Ovary (tissue), 10 donors: ENCODE data around the gene NFU1. TPM values are rescaled to one million over a fixed set of nuclear protein-coding genes. Genes with fewer than 3 reads are reported as not detected.

Experiments
- DNase-seq, 5 donors: peaks; one replicate each; pipeline ENCODE4 v3.0.0-alpha.2; 2019 to 2020
- H3K27ac ChIP-seq, 2 donors: fragments of 200-600 bp; one replicate each; pipeline versions ENCODE4 v1.5.1 to v1.8.0; 2019 to 2022
- H3K27me3 ChIP-seq: fragments of 200-600 bp; one replicate; pipeline ENCODE4 v1.8.0; 2022
- H3K36me3 ChIP-seq: fragments of 200-600 bp; sonication (generic); one replicate; pipeline ENCODE4 v1.5.1; 2019
- H3K4me1 ChIP-seq: one replicate; pipeline ENCODE4 v1.8.1; 2013; ENCODE audit warnings: mild to moderate bottlenecking, moderate library complexity; ENCODE audit not compliant: insufficient read depth
- H3K4me3 ChIP-seq: fragments of 200-600 bp; sonication (generic); one replicate; pipeline ENCODE4 v1.5.1; 2017
- H3K9me3 ChIP-seq, 2 donors: fragments of 200-600 bp in 1 of 2; sonication (generic) in 1 of 2; one replicate each; pipeline versions ENCODE4 v1.5.1 to v1.8.1; 2013 to 2019; ENCODE audit warnings: mild to moderate bottlenecking in 1 of 2, moderate library complexity in 1 of 2
- EP300 ChIP-seq: sonication (generic); formaldehyde crosslinking; IDR thresholded peaks from one replicate; pipeline ENCODE4 v1.6.1; 2017; ENCODE audit warnings: antibody characterized with exemption
- POLR2A ChIP-seq: fragments of 450-650 bp; IDR thresholded peaks from one replicate; pipeline ENCODE4 v1.6.1; 2017; ENCODE audit warnings: antibody characterized with exemption, mild to moderate bottlenecking, moderate library complexity
- WGBS, 3 donors: extraction: QIAGEN DNeasy Blood & Tissue Kit in 1 of 3; methylation state at CpG; one replicate each; pipeline versions ENCODE4 v1.1.5 to v1.1.7; 2013 to 2017; 5-methylcytosine and 5-hydroxymethylcytosine counted together
- intact Hi-C, 4 donors: fragments of 100-400 bp; cut with DNase I; formaldehyde crosslinking; loops; one replicate each; pipeline versions ENCODE4 v1.11.0 to v1.15.1; 2022 to 2023
- long read RNA-seq, 3 donors: library from polyadenylated mRNA in 2 of 3; unstranded in 2 of 3; transcript quantifications; one replicate each; pipeline ENCODE4 v2.0.0 and lab custom pipeline, GENCODE V29; 2021 to 2026
- polyA plus RNA-seq, 2 donors: library from polyadenylated mRNA; stranded (reverse); fragments of 200-250 nt in 1 of 2; fragments of 350-450 nt in 1 of 2; fragmentation: Illumina TruSeq in 1 of 2; extraction: RNeasy Lipid Tissue Mini Kit (QIAGEN cat#74804) in 1 of 2; gene quantifications; one replicate each; pipeline ENCODE4 v1.2.3, GENCODE V29; 2013 to 2014
- total RNA-seq, 7 donors: library from RNA; depleted of rRNA in 2 of 7; stranded (reverse); fragments of >200 nt in 2 of 7; fragmentation: NEBNext Ultra II Directional in 3 of 7; extraction: Animal tissue kit (Norgen Biotek cat#: 25700) in 3 of 7; gene quantifications; one replicate each; pipeline versions ENCODE4 v1.1.0 to v1.2.4, GENCODE V29; 2016 to 2023
- TF ChIP-seq, protein P1 (sequence below), 3 donors: fragments of 450-650 bp in 2 of 3; fragments of 200-600 bp in 1 of 3; IDR thresholded peaks; one replicate each; pipeline versions ENCODE4 v1.5.1 to v1.8.0; 2016 to 2022; ENCODE audit warnings: antibody characterized with exemption in 3 of 3, mild to moderate bottlenecking in 1 of 3
- donor health status: DM: no; HTN: no; CAD: no; lungs with moderate emphysema.
- donor health status: DM: no; HTN: no; CAD: no.
- donor health status: Bipolar disorder and iron deficiency.
- donor health status: DM: yes; HTN: yes; CAD: no.
- donor health status: DM: no; HTN: no; CAD: no.
- donor health status: DM: yes; HTN: yes; CAD: no.

Gene NFU1
- 10 to 100 TPM; 39.0 to 53.8 (median 44.2) TPM for total RNA-seq
- 10 to 100 TPM; 50.7 to 59.5 TPM for polyA plus RNA-seq
- long read RNA-seq, donor 1, transcript NFU1-203 (8 exons, 1,467 nt) = major isoform, 5 of 9 reads
- long read RNA-seq, donor 1, partial matches to known transcripts = 1 of 9 reads
- long read RNA-seq, donor 1, other reads (novel, unspliced or antisense) = 3 of 9 reads
- long read RNA-seq, donor 2, transcript NFU1-203 (8 exons, 1,467 nt) = major isoform, 38 of 38 reads
- long read RNA-seq, donor 2, partial matches to known transcripts = 0 of 38 reads
- long read RNA-seq, donor 2, other reads (novel, unspliced or antisense) = 0 of 38 reads
- long read RNA-seq, donor 3, transcript NFU1-203 (8 exons, 1,467 nt) = major isoform, 7 of 8 reads
- long read RNA-seq, donor 3, partial matches to known transcripts = 0 of 8 reads
- long read RNA-seq, donor 3, other reads (novel, unspliced or antisense) = 1 of 8 reads

DNA sequence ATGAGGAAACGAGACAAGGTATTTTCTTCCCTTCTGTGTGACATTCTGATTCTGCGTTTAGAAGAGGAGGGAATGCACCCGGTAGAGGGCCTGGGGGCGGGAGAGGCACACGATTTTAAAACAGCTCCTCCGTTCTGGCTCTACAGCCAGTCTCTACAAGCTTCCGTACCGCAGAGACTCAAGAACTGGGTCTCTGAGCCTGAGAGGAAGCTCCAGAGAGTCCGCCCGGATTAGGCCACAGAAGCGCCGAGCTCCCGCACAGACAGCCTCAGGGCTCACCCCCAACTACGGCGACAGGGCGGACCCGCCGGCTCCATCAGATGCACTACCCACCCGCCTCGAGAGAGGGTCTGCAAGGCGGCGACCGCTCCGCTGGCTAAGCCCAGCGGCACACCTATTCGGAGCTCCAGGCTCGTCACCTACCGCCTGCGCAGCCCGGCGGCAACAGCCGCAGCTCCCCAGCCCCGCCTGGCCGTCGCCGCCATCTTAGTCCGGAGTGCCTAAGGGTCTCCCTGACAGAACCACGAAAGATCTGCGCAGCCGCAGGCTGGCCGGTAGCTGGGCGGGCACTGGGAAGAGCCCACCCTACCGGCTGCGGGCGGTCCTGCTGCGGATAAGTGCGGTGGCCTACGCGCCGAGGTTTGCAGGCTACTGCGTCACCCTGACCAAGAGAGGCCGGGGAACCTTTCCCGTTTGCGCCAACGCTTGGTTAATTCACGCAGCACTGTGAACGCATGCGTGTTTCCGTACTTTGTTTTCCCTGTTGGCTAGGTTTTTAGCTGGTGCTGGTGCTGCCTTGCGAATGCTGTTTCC is at the start of gene NFU1:
NFU1 (minus strand) TSS at position 498 of the 813 bp plus-strand sequence; CDS start at position 485, 13 bp downstream.
- intact Hi-C loops = no loop called here
- Histone ChIP-seq H3K4me1 (peaks cover 13% of the 10 kb centered on the region), H3K9me3 (no peaks in the 10 kb centered on the region), H3K27ac (peak within 1 kb of the TSS; percentile 92 to 93), H3K36me3 (no peaks in the 10 kb centered on the region), H3K4me3 (peak within 1 kb of the TSS; percentile 66), H3K27me3 (no peaks in the 10 kb centered on the region)
- WGBS, 3 donors = 0 to 1% (median 0%) methylated on average over 51 to 60 of the region's 60 CpGs
- TF ChIP-seq, protein P1, sequence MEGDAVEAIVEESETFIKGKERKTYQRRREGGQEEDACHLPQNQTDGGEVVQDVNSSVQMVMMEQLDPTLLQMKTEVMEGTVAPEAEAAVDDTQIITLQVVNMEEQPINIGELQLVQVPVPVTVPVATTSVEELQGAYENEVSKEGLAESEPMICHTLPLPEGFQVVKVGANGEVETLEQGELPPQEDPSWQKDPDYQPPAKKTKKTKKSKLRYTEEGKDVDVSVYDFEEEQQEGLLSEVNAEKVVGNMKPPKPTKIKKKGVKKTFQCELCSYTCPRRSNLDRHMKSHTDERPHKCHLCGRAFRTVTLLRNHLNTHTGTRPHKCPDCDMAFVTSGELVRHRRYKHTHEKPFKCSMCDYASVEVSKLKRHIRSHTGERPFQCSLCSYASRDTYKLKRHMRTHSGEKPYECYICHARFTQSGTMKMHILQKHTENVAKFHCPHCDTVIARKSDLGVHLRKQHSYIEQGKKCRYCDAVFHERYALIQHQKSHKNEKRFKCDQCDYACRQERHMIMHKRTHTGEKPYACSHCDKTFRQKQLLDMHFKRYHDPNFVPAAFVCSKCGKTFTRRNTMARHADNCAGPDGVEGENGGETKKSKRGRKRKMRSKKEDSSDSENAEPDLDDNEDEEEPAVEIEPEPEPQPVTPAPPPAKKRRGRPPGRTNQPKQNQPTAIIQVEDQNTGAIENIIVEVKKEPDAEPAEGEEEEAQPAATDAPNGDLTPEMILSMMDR (IDR thresholded peaks at IDR 0.05) = peak; percentile 77 to 96 (median 89)
- TF ChIP-seq POLR2A (peak; percentile 81), EP300 (no peak)
- DNase-seq = peak; percentile 94 to 96 (median 95)

- intact Hi-C loops = no loop called here
- no peaks in the 10 kb centered on the region for H3K9me3 ChIP-seq
- no peak for TF ChIP-seq EP300
- no peak for TF ChIP-seq POLR2A
- TF ChIP-seq, protein P1 (IDR thresholded peaks at IDR 0.05) = no peak
- WGBS, 3 donors = 74 to 79% (median 78%) methylated on average over 3 of the region's 3 CpGs
- H3K4me3 ChIP-seq = no peak overlapping the region
- no peaks in the 10 kb centered on the region for H3K36me3 ChIP-seq
- H3K4me1 ChIP-seq = no peaks in the 10 kb centered on the region
- no peaks in the 10 kb centered on the region for H3K27me3 ChIP-seq
- H3K27ac ChIP-seq = no peak overlapping the region
- DNase-seq = no peak
These were observed 46.5 kb upstream of the NFU1 start for GRCh38 chr2:69483696-69484095.

- WGBS, 3 donors = 86 to 92% (median 87%) methylated on average over 4 of the region's 4 CpGs
- no peaks in the 10 kb centered on the region for H3K27me3 ChIP-seq
- intact Hi-C loops = no loop called here
- no peaks in the 10 kb centered on the region for H3K4me1 ChIP-seq
- TF ChIP-seq, protein P1 (IDR thresholded peaks at IDR 0.05) = no peak
- no peak for TF ChIP-seq EP300
- TF ChIP-seq POLR2A = no peak
- DNase-seq = no peak
- H3K9me3 ChIP-seq = no peaks in the 10 kb centered on the region
- H3K4me3 ChIP-seq = no peak overlapping the region
- no peak overlapping the region for H3K27ac ChIP-seq
- H3K36me3 ChIP-seq = no peaks in the 10 kb centered on the region
These were observed 45.8 kb upstream of the NFU1 start for GRCh38 chr2:69483024-69483423.

GRCh38 chr2:69482471-69482870 is 45.2 kb upstream of the NFU1 start:
- H3K27me3 ChIP-seq = no peaks in the 10 kb centered on the region
- WGBS, 3 donors = 85 to 91% (median 89%) methylated on average over 3 of the region's 3 CpGs
- intact Hi-C loops = no loop called here
- no peaks in the 10 kb centered on the region for H3K36me3 ChIP-seq
- H3K4me1 ChIP-seq = no peaks in the 10 kb centered on the region
- TF ChIP-seq POLR2A = no peak
- TF ChIP-seq EP300 = no peak
- TF ChIP-seq, protein P1 (IDR thresholded peaks at IDR 0.05) = no peak
- H3K4me3 ChIP-seq = no peak overlapping the region
- no peak overlapping the region for H3K27ac ChIP-seq
- no peaks in the 10 kb centered on the region for H3K9me3 ChIP-seq
- no peak for DNase-seq
